GM21447 (cell line): Measurements from ENCODE around the gene CDY2A.
"Not testable (repeated sequence)": the region's sequence is repeated elsewhere in the genome, so short reads cannot be mapped to it uniquely, and the experiment has no call there.

Source experiments
- ATAC-seq: cut with Tn5 transposase; IDR thresholded peaks from one replicate; pipeline ENCODE4 v1.9.1; 2021; ENCODE audit not compliant: unreplicated experiment

Gene CDY2A

GRCh38 chrY:18025487-18025886 lies at the start of gene CDY2A:
TSS of gene CDY2A (plus strand) at chrY:18025787. CDS start at chrY:18026115, 328 bp downstream.
- ATAC-seq, result not testable (repeated sequence)

GRCh38 chrY:17997586-17997985 lies 28.0 kb upstream of the CDY2A start:
- not testable (repeated sequence) for ATAC-seq

GRCh38 chrY:17998266-17998665 lies 27.3 kb upstream of the CDY2A start:
- not testable (repeated sequence) for ATAC-seq

DNA sequence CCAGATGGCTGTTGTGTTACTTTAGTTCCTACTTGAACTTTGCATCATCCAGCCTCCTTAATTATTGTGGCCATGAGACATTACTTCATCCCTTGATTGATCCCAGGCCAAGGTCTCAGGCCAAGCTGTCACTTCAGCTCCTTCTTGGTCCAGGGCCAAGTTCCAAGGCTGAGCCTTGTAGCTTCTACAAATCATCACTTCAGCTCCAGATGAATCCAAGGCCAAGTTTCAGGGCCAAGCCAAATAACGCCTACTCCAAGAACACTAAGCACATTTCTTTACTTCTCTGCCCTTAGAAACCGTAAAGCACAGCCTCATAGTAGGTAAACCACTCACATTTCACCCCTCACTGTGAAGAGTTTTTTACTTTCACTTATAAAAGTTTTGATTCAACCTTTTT lies 1.7 kb upstream of the CDY2A start:
- ATAC-seq, result not testable (repeated sequence)

DNA sequence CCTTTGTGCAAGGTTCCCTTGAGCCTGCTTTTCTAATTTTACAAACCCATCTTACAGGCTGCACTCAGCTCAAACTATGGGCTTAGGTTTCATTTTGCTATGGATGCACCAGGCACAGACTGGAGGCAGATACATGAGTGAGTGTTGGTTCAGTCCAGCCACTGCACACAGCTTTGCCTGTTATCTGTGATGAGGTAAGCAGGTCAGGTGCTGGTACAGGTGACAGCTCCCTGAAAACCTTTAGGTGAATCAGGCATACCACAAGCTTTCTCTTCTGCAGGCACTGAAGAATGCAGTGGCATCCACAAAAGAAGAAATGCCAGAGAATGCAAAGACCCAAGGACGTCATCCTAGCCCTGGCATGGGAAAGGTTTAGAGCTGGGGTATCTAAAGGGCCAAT lies 3.3 kb downstream of the CDY2A start:
- not testable (repeated sequence) for ATAC-seq

DNA sequence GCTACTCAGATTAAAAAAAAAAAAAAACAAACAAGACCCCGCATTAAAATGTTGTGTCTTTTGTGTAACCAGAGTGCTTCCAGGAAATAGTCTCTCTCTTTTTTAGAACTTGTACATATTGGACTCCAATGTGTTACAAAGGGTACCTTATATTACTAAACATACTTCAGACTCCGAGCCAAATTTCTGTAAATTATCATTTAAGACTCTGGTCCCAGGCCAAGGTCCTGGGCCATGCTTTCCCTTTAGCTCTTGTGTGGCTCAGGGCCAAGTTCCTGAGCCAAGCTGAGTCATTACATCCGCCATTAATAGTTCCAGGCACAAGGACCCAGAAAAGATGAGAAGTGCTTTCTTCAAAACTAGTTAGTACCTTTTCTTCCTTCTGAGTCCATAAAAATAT lies 4.6 kb downstream of the CDY2A start:
- ATAC-seq, result not testable (repeated sequence)

- not testable (repeated sequence) for ATAC-seq
Measured at GRCh38 chrY:18034100-18034814, 8.7 kb downstream of the CDY2A start.

GRCh38 chrY:18034864-18035263 lies 9.3 kb downstream of the CDY2A start:
- not testable (repeated sequence) for ATAC-seq

GRCh38 chrY:18044990-18045389 lies 19.4 kb downstream of the CDY2A start:
- ATAC-seq, result not testable (repeated sequence)

- not testable (repeated sequence) for ATAC-seq
Measured at GRCh38 chrY:18048149-18049040, 22.8 kb downstream of the CDY2A start.

DNA sequence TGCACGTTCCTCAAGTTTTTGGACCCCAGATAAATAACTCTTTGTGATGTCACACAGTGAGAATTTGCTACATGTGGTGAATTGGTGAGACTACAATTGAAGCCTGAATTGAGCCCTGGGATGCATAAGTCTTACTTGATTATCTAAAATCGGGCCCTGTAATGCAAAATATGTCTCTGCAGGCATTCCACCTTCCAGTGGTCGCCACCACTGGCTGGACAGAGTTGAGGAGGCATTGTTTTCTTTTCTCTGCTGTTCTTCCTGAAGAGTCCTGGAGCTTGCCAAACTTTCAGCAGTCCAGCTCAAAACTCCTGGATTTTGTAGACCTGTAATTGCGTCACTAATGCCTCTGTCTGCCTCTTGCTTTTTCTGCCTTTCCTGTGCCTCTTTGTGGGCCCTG lies 23.5 kb downstream of the CDY2A start:
- not testable (repeated sequence) for ATAC-seq

DNA sequence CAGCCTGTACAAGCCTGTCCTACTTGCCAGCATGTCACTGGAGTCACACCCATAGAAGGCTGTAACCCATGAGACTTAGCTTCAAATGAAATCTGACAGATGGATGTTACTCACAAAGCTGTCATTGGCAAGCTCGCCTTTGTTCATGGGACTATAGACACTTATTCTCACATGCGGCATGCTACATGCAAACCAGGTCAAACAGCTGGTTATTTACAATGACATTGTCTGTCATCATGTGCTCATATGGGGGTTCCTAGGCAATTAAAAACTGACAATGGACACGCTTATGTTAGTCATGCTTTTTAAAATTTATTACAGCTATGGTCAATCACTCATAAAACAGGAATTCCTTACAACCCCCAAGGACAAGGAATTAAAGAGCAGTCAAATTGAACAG lies 30.9 kb downstream of the CDY2A start:
- not testable (repeated sequence) for ATAC-seq

- not testable (repeated sequence) for ATAC-seq
Measured at GRCh38 chrY:18073464-18073863, 47.9 kb downstream of the CDY2A start.
